AG10803 (cell line): ENCODE data around the gene DEPDC5.

Experiments used
- DNase-seq: peaks from one replicate; pipeline ENCODE4 v3.0.0; 2010; ENCODE audit warnings: low read depth
- H3K4me3 ChIP-seq: 2 replicates; pipeline ENCODE4 v1.5.1; 2011; ENCODE audit warnings: mild to moderate bottlenecking, low read length, control low read depth
- CTCF ChIP-seq: conservative IDR thresholded peaks from 2 replicates; pipeline ENCODE4 v1.5.1; 2011; ENCODE audit warnings: mild to moderate bottlenecking, low read length, control low read depth, inconsistent platforms

Gene DEPDC5

DNA sequence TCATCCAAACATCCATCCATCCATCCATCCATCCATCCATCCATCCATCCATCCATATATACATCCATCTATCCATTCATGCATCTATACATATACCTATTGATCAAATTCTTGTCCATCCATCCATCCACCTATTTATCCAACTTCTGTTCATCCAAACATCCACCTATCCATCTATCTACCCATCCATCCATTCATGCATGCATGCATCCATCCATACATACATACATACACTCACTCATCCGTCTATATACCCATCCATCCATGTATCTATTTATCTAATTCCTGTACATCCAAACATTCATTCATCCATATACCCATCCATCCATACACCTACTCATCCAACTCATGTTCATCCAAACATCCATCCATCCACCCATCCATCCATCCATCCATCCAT, 171.2 kb downstream of the DEPDC5 start:
- no peak for DNase-seq
- H3K4me3 ChIP-seq = no peak overlapping the region
- no peak for TF ChIP-seq CTCF

DNA sequence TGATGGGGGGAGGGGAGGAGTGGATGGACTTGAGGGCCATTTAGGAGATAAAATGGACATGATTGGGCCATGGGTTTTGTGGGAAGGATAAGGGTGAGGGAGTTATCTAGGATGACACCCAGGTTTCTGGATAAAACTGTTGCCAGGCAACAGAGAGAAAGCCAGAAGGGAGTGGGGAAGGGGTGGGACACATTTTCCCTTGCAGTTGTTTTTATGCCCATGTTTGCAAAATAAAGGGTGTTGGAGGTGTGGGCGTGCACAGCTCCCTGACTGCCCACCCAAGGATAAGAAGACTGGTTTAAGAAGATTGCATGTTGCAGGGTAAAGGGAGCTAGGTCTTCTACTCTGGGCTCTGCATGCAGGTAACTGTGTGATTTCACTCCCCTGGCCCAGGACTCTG, 172.2 kb downstream of the DEPDC5 start:
- no peak for DNase-seq
- H3K4me3 ChIP-seq = no peak overlapping the region
- no peak for TF ChIP-seq CTCF

DNA sequence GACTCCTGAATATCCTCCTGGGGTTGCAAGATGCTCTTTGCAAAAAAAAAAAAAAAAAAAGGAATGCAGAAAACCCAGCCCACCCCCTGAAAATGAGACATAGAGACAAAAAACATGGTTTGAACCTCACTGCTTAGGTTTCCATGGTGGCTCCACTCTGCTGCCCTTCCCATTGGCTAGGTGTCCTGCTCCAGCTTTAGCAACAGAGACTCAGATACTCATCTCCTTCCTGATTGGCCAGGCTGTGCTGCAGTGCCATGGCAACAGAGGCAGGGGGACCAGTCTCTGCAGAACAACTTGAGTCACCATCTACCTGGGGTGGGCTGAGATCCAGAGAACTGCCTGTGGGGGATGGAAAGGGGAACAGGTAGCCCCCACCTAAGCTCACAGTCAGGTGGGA, 173.2 kb downstream of the DEPDC5 start:
- TF ChIP-seq CTCF = no peak
- DNase-seq = no peak
- H3K4me3 ChIP-seq = no peak overlapping the region

- TF ChIP-seq CTCF = no peak
- DNase-seq = no peak
- no peak overlapping the region for H3K4me3 ChIP-seq
These were observed 173.7 kb downstream of the DEPDC5 start for GRCh38 chr22:31927562-31927961.

DNA sequence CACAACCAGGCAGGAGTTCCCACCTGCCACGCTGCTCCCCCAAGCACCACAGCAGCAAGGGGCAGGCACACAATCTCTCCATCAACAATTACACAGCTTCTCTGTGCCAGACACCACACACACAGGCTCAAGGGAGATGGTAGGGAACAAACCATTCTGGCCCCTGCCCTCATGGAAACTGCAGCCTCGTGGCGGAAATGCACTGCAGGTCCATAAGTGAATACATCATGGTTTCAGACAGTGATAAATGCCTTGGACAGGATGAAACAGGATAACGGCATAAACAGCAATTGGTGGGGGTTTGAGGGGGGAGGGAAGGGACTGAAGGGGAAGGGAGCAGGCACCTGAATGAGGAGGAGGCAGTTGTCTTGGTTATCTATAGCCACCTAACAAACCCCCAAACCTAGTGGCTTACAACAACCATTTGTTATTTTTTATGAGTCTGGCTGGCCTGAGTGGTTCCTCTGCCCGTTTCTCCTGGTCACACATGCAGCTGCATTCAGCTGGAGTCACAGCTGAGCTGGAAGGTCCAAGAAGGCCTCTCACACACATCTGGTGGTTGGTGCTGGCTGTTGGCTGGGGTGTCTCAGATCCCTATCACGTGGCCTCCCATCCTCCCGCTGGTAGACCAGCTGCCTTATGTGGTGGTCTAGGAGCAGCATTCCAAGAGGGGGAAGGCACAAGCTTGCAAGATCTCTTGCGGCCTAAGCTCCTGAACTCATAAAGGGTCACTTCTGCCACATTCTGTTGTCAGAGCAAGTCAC, 175.5 kb downstream of the DEPDC5 start:
- H3K4me3 ChIP-seq = no peak overlapping the region
- peak; percentile 54 for DNase-seq
- TF ChIP-seq CTCF = no peak

DNA sequence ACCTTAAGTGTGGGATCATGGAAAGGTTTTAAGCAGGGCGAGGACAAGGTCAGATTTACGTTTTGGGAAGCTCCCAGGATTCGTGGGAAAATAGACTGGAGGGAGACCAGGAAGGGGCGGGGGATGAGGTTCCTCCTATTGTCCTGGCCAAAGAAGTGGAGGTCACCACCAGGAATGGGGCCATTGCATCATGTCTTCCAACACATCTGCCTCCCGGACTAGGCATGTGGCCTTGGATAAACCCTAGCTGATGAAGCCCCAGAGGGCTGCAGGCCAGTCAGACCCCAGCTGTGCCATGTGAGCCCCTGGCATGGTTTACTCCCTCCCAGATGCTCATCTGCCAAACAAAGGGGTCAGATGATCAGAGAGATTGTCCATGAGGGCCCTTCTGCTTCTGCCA, 179.0 kb downstream of the DEPDC5 start:
- H3K4me3 ChIP-seq = no peak overlapping the region
- DNase-seq = peak; percentile 39
- TF ChIP-seq CTCF = no peak

- DNase-seq = no peak
- TF ChIP-seq CTCF = no peak
- H3K4me3 ChIP-seq = no peak overlapping the region
These were observed 179.6 kb downstream of the DEPDC5 start for GRCh38 chr22:31933406-31933805.
